ENCODE results near the gene PCK1. TPM values are rescaled to one million over a fixed set of nuclear protein-coding genes. Genes with fewer than 3 reads are reported as not detected.

The PCK1 gene
- total and polyA plus RNA-seq, 2 of the 13 experiments (the other 11 are each of a cell fraction or from before 2014, with no cell fraction given), result 6.5 to 12.6 TPM

- TF ChIP-seq ARID4A (CRISPR knock-in tag; IDR thresholded peaks at IDR 0.05; ENCODE audit: borderline replicate concordance) (peak; percentile 60; the same call in 1 of the 2 replicates), TOPORS (CRISPR knock-in tag; IDR thresholded peaks at IDR 0.05) (peak; percentile 78; the same call in 1 of the 2 replicates), RARA (CRISPR knock-in tag; IDR thresholded peaks at IDR 0.05) (peak; percentile 72; the same call in 1 of the 2 replicates), RFXAP (CRISPR knock-in tag; IDR thresholded peaks at IDR 0.05; ENCODE audit: borderline replicate concordance) (no peak), FUBP1 (CRISPR knock-in tag; IDR thresholded peaks at IDR 0.05; ENCODE audit: borderline replicate concordance) (peak; percentile 87; the same call in 1 of the 2 replicates), TAF15 (IDR thresholded peaks at IDR 0.05; ENCODE audit: low read depth, low read length, poor library complexity, severe bottlenecking) (no peak), ZNF883 (CRISPR knock-in tag; IDR thresholded peaks at IDR 0.05; ENCODE audit: not compliant biosample characterization) (peak; percentile 76)
- TF ChIP-seq, protein P1, sequence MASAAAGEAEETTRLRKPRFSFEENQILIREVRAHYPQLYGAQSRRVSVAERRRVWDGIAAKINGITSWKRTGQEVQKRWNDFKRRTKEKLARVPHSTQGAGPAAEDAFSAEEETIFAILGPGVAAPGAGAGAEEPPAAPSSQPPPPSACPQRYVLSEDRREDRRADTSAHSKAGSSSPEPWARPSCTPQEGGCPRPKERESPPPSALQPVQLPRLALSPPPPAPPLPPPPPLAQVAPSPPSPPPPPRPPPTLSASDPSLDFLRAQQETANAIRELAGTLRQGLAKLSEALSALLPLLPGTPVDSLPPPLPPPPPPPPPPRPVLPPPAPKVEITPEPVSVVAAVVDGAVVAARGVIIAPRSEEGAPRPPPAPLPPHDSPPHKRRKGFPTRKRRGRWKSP (CRISPR knock-in tag; IDR thresholded peaks at IDR 0.05), result no peak; the same call in 1 of the 2 replicates
- TF ChIP-seq, protein P2, sequence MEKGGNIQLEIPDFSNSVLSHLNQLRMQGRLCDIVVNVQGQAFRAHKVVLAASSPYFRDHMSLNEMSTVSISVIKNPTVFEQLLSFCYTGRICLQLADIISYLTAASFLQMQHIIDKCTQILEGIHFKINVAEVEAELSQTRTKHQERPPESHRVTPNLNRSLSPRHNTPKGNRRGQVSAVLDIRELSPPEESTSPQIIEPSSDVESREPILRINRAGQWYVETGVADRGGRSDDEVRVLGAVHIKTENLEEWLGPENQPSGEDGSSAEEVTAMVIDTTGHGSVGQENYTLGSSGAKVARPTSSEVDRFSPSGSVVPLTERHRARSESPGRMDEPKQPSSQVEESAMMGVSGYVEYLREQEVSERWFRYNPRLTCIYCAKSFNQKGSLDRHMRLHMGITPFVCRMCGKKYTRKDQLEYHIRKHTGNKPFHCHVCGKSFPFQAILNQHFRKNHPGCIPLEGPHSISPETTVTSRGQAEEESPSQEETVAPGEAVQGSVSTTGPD (CRISPR knock-in tag; IDR thresholded peaks at IDR 0.05), result peak; percentile 83; the same call in 1 of the 2 replicates
Observed at GRCh38 chr20:57592263-57593092, 31.6 kb downstream of the PCK1 start (continued).
